Neural cell (in vitro differentiated cells): ENCODE measurements around the gene SNRK. TPM values are rescaled to one million over a fixed set of nuclear protein-coding genes. Genes with fewer than 3 reads are reported as not detected.

Experiments used
- H2AFZ ChIP-seq: fragments of 200-600, 300-800 bp; sonication (generic), shearing (Covaris generic); 2 replicates; pipeline ENCODE4 v1.6.0; 2014; ENCODE audit warnings: low read depth, mild to moderate bottlenecking, antibody characterized with exemption, low read length, moderate library complexity
- H3F3A ChIP-seq: fragments of 200-600 bp; shearing (Covaris generic); 2 replicates; pipeline ENCODE4 v1.6.1; 2016; ENCODE audit warnings: mild to moderate bottlenecking, moderate library complexity, mixed read lengths, antibody characterized with exemption, low read length; ENCODE audit not compliant: insufficient read depth, poor library complexity, severe bottlenecking
- H3K27ac ChIP-seq: fragments of 200-600, 300-800 bp; sonication (generic), shearing (Covaris generic); 2 replicates; pipeline ENCODE4 v1.5.1; 2014; ENCODE audit warnings: mild to moderate bottlenecking, low read length, moderate library complexity
- H3K27me3 ChIP-seq: fragments of 300-800, 200-600 bp; sonication (generic), shearing (Covaris generic); 2 replicates; pipeline ENCODE4 v1.6.0; 2014; ENCODE audit warnings: mild to moderate bottlenecking, low read depth, low read length, moderate library complexity; ENCODE audit not compliant: insufficient read depth
- H3K36me3 ChIP-seq: fragments of 300-800, 200-600 bp; sonication (generic), shearing (Covaris generic); 2 replicates; pipeline ENCODE4 v1.5.1; 2014; ENCODE audit warnings: mild to moderate bottlenecking, antibody characterized with exemption, low read length, moderate library complexity; ENCODE audit not compliant: insufficient read depth
- H3K4me2 ChIP-seq: fragments of 300-800, 200-600 bp; sonication (generic), shearing (Covaris generic); 2 replicates; pipeline ENCODE4 v1.6.0; 2014; ENCODE audit warnings: mild to moderate bottlenecking, low read length
- H3K4me3 ChIP-seq: fragments of 300-800, 200-600 bp; sonication (generic), shearing (Covaris generic); 2 replicates; pipeline ENCODE4 v1.5.1; 2014; ENCODE audit warnings: mild to moderate bottlenecking, low read length, moderate library complexity
- H3K79me2 ChIP-seq: fragments of 200-600 bp; shearing (Covaris generic); replicated peaks from 2 replicates; pipeline ENCODE4 v1.6.0; 2014; ENCODE audit warnings: mild to moderate bottlenecking, low read length, moderate library complexity; ENCODE audit not compliant: insufficient read depth
- H3K9ac ChIP-seq: fragments of 300-800, 200-600 bp; sonication (generic), shearing (Covaris generic); 2 replicates; pipeline ENCODE4 v1.6.1; 2016; ENCODE audit warnings: mild to moderate bottlenecking, low read length, mixed read lengths
- H3K9me2 ChIP-seq: fragments of 200-600 bp; shearing (Covaris generic); 2 replicates; pipeline ENCODE4 v1.6.1; 2016; ENCODE audit warnings: mild to moderate bottlenecking, low read length, mixed read lengths; ENCODE audit not compliant: insufficient read depth
- H3K9me3 ChIP-seq: fragments of 200-600, 300-800 bp; sonication (generic), shearing (Covaris generic); 2 replicates; pipeline ENCODE4 v1.6.1; 2016; ENCODE audit warnings: mild to moderate bottlenecking, mixed run types, low read length, moderate library complexity, mixed read lengths
- H4K20me1 ChIP-seq: fragments of 200-600 bp; shearing (Covaris generic); 2 replicates; pipeline ENCODE4 v1.6.1; 2016; ENCODE audit warnings: mild to moderate bottlenecking, mixed run types; ENCODE audit not compliant: insufficient read depth
- EP300 ChIP-seq: fragments of 450-650 bp; conservative IDR thresholded peaks from 2 replicates; pipeline ENCODE4 v1.6.1; 2014; ENCODE audit warnings: antibody characterized with exemption, mild to moderate bottlenecking, moderate library complexity; ENCODE audit not compliant: poor library complexity, severe bottlenecking
- EZH2 ChIP-seq: fragments of 200-600, 300-800 bp; shearing (Covaris generic), sonication (generic); IDR thresholded peaks from 2 replicates; pipeline ENCODE4 v1.6.1; 2014; ENCODE audit warnings: antibody characterized with exemption, low read length, borderline replicate concordance, mild to moderate bottlenecking; ENCODE audit not compliant: insufficient read depth, poor library complexity, severe bottlenecking
- MXI1 ChIP-seq: fragments of 450-650 bp; conservative IDR thresholded peaks from 2 replicates; pipeline ENCODE4 v1.6.1; 2014; ENCODE audit warnings: antibody characterized with exemption, mild to moderate bottlenecking; ENCODE audit not compliant: poor library complexity, severe bottlenecking
- POLR2AphosphoS5 ChIP-seq: IDR thresholded peaks from 2 replicates; pipeline ENCODE4 v1.6.1; 2012
- RAD21 ChIP-seq: fragments of 450-650 bp; conservative IDR thresholded peaks from 2 replicates; pipeline ENCODE4 v1.6.1; 2014; ENCODE audit warnings: antibody characterized with exemption, mild to moderate bottlenecking, moderate library complexity
- SMC3 ChIP-seq: fragments of 450-650 bp; conservative IDR thresholded peaks from 2 replicates; pipeline ENCODE4 v1.6.1; 2014; ENCODE audit warnings: antibody characterized with exemption, mild to moderate bottlenecking, moderate library complexity; ENCODE audit not compliant: poor library complexity
- TAF1 ChIP-seq: IDR thresholded peaks from 2 replicates; pipeline ENCODE4 v1.6.1; 2012; ENCODE audit warnings: low read depth
- polyA plus RNA-seq: library from polyadenylated mRNA; depleted of rRNA; stranded (reverse); fragments of >200 nt; gene quantifications from 2 replicates; pipeline ENCODE4 v1.2.3, GENCODE V29; 2014
- TF ChIP-seq, protein P1 (sequence below): fragments of 450-650 bp; IDR thresholded peaks from 2 replicates; pipeline ENCODE4 v1.5.1; 2014; ENCODE audit warnings: antibody characterized with exemption, mild to moderate bottlenecking, moderate library complexity; ENCODE audit not compliant: poor library complexity, severe bottlenecking
- TF ChIP-seq, protein P2 (sequence below): IDR thresholded peaks from 2 replicates; pipeline ENCODE4 v1.6.1; 2012; ENCODE audit warnings: borderline replicate concordance

SNRK gene
- polyA plus RNA-seq, 1 donor from 2014 or later = 27.3 TPM

DNA sequence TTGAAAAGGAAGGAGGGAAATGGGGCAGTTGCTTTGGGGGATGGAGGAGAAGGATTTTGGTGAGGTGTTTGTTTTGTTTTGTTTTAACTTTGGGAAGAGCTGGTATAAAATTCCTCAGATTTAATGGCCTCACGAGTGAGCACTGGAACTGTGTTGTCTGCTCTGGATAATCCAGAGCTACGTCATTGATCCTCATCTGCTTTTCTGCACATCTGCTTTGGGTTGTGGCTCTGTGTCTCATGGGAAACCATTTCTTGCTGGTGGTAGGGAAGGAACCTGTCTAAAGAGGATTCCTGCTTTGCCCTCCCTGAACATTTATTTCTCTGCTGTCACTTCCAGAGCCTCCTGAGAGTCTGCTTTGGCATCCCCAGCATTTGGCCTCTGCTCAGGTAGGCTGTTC lies 3.1 kb downstream of the SNRK start:
- H3K9me2 ChIP-seq = no peaks in the 10 kb centered on the region
- TF ChIP-seq POLR2AphosphoS5 (no peak), TAF1 (no peak), EZH2 (no peak), MXI1 (no peak), RAD21 (no peak), SMC3 (no peak), EP300 (no peak)
- TF ChIP-seq, protein P1, sequence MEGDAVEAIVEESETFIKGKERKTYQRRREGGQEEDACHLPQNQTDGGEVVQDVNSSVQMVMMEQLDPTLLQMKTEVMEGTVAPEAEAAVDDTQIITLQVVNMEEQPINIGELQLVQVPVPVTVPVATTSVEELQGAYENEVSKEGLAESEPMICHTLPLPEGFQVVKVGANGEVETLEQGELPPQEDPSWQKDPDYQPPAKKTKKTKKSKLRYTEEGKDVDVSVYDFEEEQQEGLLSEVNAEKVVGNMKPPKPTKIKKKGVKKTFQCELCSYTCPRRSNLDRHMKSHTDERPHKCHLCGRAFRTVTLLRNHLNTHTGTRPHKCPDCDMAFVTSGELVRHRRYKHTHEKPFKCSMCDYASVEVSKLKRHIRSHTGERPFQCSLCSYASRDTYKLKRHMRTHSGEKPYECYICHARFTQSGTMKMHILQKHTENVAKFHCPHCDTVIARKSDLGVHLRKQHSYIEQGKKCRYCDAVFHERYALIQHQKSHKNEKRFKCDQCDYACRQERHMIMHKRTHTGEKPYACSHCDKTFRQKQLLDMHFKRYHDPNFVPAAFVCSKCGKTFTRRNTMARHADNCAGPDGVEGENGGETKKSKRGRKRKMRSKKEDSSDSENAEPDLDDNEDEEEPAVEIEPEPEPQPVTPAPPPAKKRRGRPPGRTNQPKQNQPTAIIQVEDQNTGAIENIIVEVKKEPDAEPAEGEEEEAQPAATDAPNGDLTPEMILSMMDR = no peak
- TF ChIP-seq, protein P2, sequence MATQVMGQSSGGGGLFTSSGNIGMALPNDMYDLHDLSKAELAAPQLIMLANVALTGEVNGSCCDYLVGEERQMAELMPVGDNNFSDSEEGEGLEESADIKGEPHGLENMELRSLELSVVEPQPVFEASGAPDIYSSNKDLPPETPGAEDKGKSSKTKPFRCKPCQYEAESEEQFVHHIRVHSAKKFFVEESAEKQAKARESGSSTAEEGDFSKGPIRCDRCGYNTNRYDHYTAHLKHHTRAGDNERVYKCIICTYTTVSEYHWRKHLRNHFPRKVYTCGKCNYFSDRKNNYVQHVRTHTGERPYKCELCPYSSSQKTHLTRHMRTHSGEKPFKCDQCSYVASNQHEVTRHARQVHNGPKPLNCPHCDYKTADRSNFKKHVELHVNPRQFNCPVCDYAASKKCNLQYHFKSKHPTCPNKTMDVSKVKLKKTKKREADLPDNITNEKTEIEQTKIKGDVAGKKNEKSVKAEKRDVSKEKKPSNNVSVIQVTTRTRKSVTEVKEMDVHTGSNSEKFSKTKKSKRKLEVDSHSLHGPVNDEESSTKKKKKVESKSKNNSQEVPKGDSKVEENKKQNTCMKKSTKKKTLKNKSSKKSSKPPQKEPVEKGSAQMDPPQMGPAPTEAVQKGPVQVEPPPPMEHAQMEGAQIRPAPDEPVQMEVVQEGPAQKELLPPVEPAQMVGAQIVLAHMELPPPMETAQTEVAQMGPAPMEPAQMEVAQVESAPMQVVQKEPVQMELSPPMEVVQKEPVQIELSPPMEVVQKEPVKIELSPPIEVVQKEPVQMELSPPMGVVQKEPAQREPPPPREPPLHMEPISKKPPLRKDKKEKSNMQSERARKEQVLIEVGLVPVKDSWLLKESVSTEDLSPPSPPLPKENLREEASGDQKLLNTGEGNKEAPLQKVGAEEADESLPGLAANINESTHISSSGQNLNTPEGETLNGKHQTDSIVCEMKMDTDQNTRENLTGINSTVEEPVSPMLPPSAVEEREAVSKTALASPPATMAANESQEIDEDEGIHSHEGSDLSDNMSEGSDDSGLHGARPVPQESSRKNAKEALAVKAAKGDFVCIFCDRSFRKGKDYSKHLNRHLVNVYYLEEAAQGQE = no peak
- no peak overlapping the region for H3K4me2 ChIP-seq
- H3K9me3 ChIP-seq = no peaks in the 10 kb centered on the region
- H3K27ac ChIP-seq = no peak overlapping the region
- peak overlapping the region; percentile 83 for H3K4me3 ChIP-seq
- H2AFZ ChIP-seq = no peak overlapping the region
- H3K27me3 ChIP-seq = no peaks in the 10 kb centered on the region
- peaks cover 64% of the 10 kb centered on the region for H3K79me2 ChIP-seq
- no peak overlapping the region for H3K9ac ChIP-seq
- no peaks in the 10 kb centered on the region for H3K36me3 ChIP-seq
- no peaks in the 10 kb centered on the region for H4K20me1 ChIP-seq
- no peaks in the 10 kb centered on the region for H3F3A ChIP-seq

DNA sequence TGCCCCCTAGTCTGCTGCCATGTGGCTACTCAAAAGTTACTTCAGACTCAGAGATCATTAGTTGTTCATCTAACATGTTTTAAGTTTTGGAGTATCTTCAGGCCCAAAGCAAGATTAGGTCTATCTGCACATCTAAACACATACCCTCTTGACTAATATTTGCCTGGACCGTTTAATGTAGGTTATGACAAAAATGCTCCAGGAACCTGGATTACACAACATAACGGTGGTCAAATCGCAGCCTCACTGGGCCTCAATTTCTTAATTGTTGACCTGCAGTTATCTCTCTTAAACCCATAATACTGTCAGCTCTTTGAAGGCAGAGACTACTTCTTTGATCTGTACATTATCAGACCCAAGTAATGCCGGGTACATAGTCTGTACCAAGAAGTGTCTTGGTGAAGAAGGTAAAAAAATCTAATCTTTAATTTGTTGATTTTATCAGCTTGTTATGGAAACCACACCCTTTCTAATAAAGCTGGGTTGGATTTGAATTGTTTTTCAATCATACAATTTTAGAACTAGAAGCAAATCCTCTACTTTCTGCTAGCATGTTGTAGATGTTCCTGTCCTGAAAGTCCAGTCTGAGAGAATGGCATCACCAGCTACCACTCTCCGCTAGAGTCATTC lies 3.6 kb downstream of the SNRK start:
- Histone ChIP-seq H3K36me3 (no peaks in the 10 kb centered on the region), H3K79me2 (peaks cover 69% of the 10 kb centered on the region), H3K27ac (no peak overlapping the region), H4K20me1 (no peaks in the 10 kb centered on the region), H3K9me3 (no peaks in the 10 kb centered on the region), H3K4me3 (no peak overlapping the region), H3K27me3 (no peaks in the 10 kb centered on the region), H3F3A (no peaks in the 10 kb centered on the region), H3K9me2 (no peaks in the 10 kb centered on the region), H3K4me2 (no peak overlapping the region), H2AFZ (no peak overlapping the region), H3K9ac (no peak overlapping the region)
- TF ChIP-seq, protein P2 = no peak
- no peak for TF ChIP-seq RAD21
- no peak for TF ChIP-seq MXI1
- TF ChIP-seq, protein P1 = no peak
- no peak for TF ChIP-seq EP300
- TF ChIP-seq POLR2AphosphoS5 = no peak
- no peak for TF ChIP-seq SMC3
- TF ChIP-seq EZH2 = no peak
- no peak for TF ChIP-seq TAF1
